ENCODE results near the gene PGLYRP2.

GRCh38 chr19:15527705-15528104 lies 48.4 kb upstream of the PGLYRP2 start:
- TF ChIP-seq, protein P1, sequence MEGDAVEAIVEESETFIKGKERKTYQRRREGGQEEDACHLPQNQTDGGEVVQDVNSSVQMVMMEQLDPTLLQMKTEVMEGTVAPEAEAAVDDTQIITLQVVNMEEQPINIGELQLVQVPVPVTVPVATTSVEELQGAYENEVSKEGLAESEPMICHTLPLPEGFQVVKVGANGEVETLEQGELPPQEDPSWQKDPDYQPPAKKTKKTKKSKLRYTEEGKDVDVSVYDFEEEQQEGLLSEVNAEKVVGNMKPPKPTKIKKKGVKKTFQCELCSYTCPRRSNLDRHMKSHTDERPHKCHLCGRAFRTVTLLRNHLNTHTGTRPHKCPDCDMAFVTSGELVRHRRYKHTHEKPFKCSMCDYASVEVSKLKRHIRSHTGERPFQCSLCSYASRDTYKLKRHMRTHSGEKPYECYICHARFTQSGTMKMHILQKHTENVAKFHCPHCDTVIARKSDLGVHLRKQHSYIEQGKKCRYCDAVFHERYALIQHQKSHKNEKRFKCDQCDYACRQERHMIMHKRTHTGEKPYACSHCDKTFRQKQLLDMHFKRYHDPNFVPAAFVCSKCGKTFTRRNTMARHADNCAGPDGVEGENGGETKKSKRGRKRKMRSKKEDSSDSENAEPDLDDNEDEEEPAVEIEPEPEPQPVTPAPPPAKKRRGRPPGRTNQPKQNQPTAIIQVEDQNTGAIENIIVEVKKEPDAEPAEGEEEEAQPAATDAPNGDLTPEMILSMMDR (IDR thresholded peaks at IDR 0.05), result no peak
- TF ChIP-seq POLR2A (IDR thresholded peaks at IDR 0.05), result no peak
- TF ChIP-seq POLR2AphosphoS5 (IDR thresholded peaks at IDR 0.05), result no peak

Data from prostate gland (tissue), 2 donors.